ENCODE measurements around the gene KDM5B. TPM values are rescaled to one million over a fixed set of nuclear protein-coding genes. Genes with fewer than 3 reads are reported as not detected.
A peak's percentile ranks its signal among the peaks of the same experiment; 100 is the strongest.

The KDM5B gene
- polyA plus RNA-seq, 1 of the 3 experiments (the other 2 are of a cell fraction), result 21.7 TPM

DNA sequence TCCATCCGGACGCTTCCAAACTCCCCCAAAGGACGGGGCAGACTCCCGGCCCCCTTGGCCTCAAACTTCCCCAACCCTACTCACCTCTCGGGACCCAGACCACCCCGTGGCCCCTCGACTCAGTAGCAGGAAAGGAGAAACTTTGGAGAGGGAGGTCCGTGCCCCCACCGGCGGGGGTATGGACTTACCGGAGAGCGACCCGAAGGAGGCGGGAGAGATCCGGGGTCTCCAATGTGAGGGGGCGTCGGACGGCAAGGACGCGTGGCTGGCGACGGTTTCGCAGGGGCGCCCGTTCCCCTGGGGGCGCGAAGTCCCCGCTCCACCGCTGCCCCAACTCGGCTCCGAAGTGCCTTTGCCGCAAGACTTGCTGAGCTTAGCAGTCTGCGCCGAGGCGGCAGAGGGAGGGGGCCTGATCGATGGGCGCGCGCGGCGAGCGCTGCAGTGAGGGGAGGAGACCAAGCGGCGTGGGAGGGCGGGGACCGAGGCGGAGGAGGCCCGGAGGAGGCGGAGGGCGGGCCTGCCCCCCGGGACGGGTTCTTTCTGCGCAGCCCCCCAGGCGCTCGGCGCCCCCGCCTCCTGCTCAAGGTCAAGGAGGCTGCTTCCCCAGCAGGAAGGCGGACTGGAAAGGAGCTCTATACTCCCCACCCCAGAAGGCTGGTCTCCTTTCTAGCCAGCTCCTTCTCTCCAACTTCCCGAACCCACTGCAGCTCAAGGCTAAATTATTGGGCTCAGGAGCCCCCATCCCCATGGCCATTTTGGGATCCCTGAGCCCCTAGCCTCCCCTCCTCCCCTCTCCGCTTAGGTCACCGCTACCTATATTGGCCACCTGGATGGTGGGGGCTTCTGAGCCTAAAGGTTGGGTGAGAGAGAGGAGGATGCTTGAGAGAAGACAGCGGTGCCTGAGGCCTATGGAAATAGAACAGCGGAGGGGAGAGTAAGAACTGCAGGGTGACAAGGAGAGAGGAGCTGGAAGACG, 97.9 kb downstream of the KDM5B start, which contains the start of gene SYT2:
Gene SYT2 (minus strand): TSS at position 385 of the 976 bp plus-strand sequence. CDS start 104,682 bp downstream, outside the sequence.
- peaks cover 57% of the 10 kb centered on the region for H3K27me3 ChIP-seq (ENCODE audit: insufficient read depth)
- peak within 1 kb of the TSS; percentile 83 for H3K4me2 ChIP-seq
- H4K20me1 ChIP-seq (ENCODE audit: insufficient read depth), result no peaks in the 10 kb centered on the region
- peaks cover 0 to 30% of the 10 kb centered on the region in 2 experiments; a peak in 1 of 4 replicates for H3K4me1 ChIP-seq (ENCODE audit: control insufficient read depth in 1 of 2, insufficient read depth in 2 of 2, low read depth in 1 of 2, low read length in 1 of 2)
- peak; percentile 88 for DNase-seq
- CTCF ChIA-PET, result interaction anchor here (0.6 to 4.8 kb wide), 7 partner anchors 9 to 557 kb away, joined by 3 to 30 read pairs (median 4); no protein-coding TSS in a partner anchor
- H3K4me3 ChIP-seq (ENCODE audit: low read depth in 2 of 2, low read length in 1 of 2), result peak within 1 kb of the TSS; percentile 41 to 51; a peak in 3 of 4 replicates
- H3K36me3 ChIP-seq (replicated peaks in 1 of 2; ENCODE audit: control insufficient read depth in 1 of 2, insufficient read depth in 2 of 2, low read length in 1 of 2), result no peaks in the 10 kb centered on the region
- no peaks in the 10 kb centered on the region for H3K9me3 ChIP-seq
- TF ChIP-seq CHD2 (IDR thresholded peaks at IDR 0.05; ENCODE audit: low read length, partially characterized antibody) (no peak), GABPA (IDR thresholded peaks at IDR 0.05; ENCODE audit: low read depth) (no peak), TEAD4 (IDR thresholded peaks at IDR 0.05; ENCODE audit: borderline replicate concordance, insufficient read depth) (no peak), FOXJ3 (CRISPR knock-in tag; IDR thresholded peaks at IDR 0.05) (no peak), POLR2AphosphoS5 (IDR thresholded peaks at IDR 0.05; ENCODE audit: low read depth, low read length) (no peak), ELF1 (IDR thresholded peaks at IDR 0.05) (no peak), MEF2A (IDR thresholded peaks at IDR 0.05; ENCODE audit: borderline replicate concordance, low read depth) (no peak), GATA2 (CRISPR knock-in tag; IDR thresholded peaks at IDR 0.05) (no peak), RAD21 (IDR thresholded peaks at IDR 0.05; ENCODE audit: low read length) (no peak), FOSL2 (IDR thresholded peaks at IDR 0.05; ENCODE audit: borderline replicate concordance, low read depth) (no peak), MXI1 (IDR thresholded peaks at IDR 0.05; ENCODE audit: low read depth, low read length) (no peak), RXRA (IDR thresholded peaks at IDR 0.05; ENCODE audit: borderline replicate concordance, low read depth) (no peak)
- TF ChIP-seq, protein P1, sequence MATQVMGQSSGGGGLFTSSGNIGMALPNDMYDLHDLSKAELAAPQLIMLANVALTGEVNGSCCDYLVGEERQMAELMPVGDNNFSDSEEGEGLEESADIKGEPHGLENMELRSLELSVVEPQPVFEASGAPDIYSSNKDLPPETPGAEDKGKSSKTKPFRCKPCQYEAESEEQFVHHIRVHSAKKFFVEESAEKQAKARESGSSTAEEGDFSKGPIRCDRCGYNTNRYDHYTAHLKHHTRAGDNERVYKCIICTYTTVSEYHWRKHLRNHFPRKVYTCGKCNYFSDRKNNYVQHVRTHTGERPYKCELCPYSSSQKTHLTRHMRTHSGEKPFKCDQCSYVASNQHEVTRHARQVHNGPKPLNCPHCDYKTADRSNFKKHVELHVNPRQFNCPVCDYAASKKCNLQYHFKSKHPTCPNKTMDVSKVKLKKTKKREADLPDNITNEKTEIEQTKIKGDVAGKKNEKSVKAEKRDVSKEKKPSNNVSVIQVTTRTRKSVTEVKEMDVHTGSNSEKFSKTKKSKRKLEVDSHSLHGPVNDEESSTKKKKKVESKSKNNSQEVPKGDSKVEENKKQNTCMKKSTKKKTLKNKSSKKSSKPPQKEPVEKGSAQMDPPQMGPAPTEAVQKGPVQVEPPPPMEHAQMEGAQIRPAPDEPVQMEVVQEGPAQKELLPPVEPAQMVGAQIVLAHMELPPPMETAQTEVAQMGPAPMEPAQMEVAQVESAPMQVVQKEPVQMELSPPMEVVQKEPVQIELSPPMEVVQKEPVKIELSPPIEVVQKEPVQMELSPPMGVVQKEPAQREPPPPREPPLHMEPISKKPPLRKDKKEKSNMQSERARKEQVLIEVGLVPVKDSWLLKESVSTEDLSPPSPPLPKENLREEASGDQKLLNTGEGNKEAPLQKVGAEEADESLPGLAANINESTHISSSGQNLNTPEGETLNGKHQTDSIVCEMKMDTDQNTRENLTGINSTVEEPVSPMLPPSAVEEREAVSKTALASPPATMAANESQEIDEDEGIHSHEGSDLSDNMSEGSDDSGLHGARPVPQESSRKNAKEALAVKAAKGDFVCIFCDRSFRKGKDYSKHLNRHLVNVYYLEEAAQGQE (IDR thresholded peaks at IDR 0.05; ENCODE audit: low read depth, low read length), result no peak
- TF ChIP-seq, protein P2, sequence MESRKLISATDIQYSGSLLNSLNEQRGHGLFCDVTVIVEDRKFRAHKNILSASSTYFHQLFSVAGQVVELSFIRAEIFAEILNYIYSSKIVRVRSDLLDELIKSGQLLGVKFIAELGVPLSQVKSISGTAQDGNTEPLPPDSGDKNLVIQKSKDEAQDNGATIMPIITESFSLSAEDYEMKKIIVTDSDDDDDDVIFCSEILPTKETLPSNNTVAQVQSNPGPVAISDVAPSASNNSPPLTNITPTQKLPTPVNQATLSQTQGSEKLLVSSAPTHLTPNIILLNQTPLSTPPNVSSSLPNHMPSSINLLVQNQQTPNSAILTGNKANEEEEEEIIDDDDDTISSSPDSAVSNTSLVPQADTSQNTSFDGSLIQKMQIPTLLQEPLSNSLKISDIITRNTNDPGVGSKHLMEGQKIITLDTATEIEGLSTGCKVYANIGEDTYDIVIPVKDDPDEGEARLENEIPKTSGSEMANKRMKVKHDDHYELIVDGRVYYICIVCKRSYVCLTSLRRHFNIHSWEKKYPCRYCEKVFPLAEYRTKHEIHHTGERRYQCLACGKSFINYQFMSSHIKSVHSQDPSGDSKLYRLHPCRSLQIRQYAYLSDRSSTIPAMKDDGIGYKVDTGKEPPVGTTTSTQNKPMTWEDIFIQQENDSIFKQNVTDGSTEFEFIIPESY (IDR thresholded peaks at IDR 0.05; ENCODE audit: borderline replicate concordance, low read depth), result no peak
- TF ChIP-seq, protein P3, sequence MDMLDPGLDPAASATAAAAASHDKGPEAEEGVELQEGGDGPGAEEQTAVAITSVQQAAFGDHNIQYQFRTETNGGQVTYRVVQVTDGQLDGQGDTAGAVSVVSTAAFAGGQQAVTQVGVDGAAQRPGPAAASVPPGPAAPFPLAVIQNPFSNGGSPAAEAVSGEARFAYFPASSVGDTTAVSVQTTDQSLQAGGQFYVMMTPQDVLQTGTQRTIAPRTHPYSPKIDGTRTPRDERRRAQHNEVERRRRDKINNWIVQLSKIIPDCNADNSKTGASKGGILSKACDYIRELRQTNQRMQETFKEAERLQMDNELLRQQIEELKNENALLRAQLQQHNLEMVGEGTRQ (IDR thresholded peaks at IDR 0.05; ENCODE audit: borderline replicate concordance, low read depth, low read length), result no peak
- TF ChIP-seq, protein P4, sequence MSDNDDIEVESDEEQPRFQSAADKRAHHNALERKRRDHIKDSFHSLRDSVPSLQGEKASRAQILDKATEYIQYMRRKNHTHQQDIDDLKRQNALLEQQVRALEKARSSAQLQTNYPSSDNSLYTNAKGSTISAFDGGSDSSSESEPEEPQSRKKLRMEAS (IDR thresholded peaks at IDR 0.05; ENCODE audit: low read depth), result no peak
- no peak within 1 kb of the TSS for H2AFZ ChIP-seq (ENCODE audit: low read depth)
- H3K27ac ChIP-seq (ENCODE audit: low read depth in 2 of 2, low read length in 1 of 2), result no peak within 1 kb of the TSS
- H3K79me2 ChIP-seq (ENCODE audit: insufficient read depth), result no peaks in the 10 kb centered on the region
- 36% methylated on average over 17 of the region's 64 CpGs for WGBS (ENCODE audit: low lambda C conversion rate)
- POLR2A ChIA-PET, result no interaction called here
- no peaks in the 10 kb centered on the region for H3K9me2 ChIP-seq
- H3K9ac ChIP-seq, result no peak within 1 kb of the TSS
- H3F3A ChIP-seq (replicated peaks; ENCODE audit: insufficient read depth), result no peaks in the 10 kb centered on the region
